ENCODE measurements around the gene SP9.
"Not testable (repeated sequence)": the region's sequence is repeated elsewhere in the genome, so short reads cannot be mapped to it uniquely, and the experiment has no call there.

SP9 gene

GRCh38 chr2:174344716-174345461 lies 10.1 kb downstream of the SP9 start:
- DNase-seq, result peak; percentile 43

- no peak for DNase-seq
Observed at GRCh38 chr2:174350018-174350417, 15.3 kb downstream of the SP9 start.

GRCh38 chr2:174350593-174351181 lies 15.9 kb downstream of the SP9 start:
- DNase-seq, result no peak

GRCh38 chr2:174353004-174353403 lies 18.2 kb downstream of the SP9 start:
- no peak for DNase-seq

GRCh38 chr2:174356347-174356746 lies 21.6 kb downstream of the SP9 start:
- no peak for DNase-seq

GRCh38 chr2:174359663-174360062 lies 24.9 kb downstream of the SP9 start:
- DNase-seq, result not testable (repeated sequence)

- no peak for DNase-seq
Observed at GRCh38 chr2:174362949-174363348, 28.2 kb downstream of the SP9 start.

GRCh38 chr2:174363492-174364225 lies 28.9 kb downstream of the SP9 start:
- not testable (repeated sequence) for DNase-seq

GRCh38 chr2:174364628-174365027 lies 29.9 kb downstream of the SP9 start:
- DNase-seq, result no peak

- DNase-seq, result no peak
Observed at GRCh38 chr2:174365571-174365970, 30.8 kb downstream of the SP9 start.

GRCh38 chr2:174368691-174369090 lies 33.9 kb downstream of the SP9 start:
- DNase-seq, result no peak

GRCh38 chr2:174376967-174377366 lies 42.2 kb downstream of the SP9 start:
- DNase-seq, result no peak

GRCh38 chr2:174383796-174384195 lies 49.0 kb downstream of the SP9 start:
- DNase-seq, result no peak

- no peak for DNase-seq
Observed at GRCh38 chr2:174385201-174385600, 50.4 kb downstream of the SP9 start.

All from NCI-H345 (cell line).